NCI-H82 treated with DMSO at 0.1 percent for 48 hours (cell line): ENCODE results near the gene PCNX3.
A peak's percentile ranks its signal among the peaks of the same experiment; 100 is the strongest.
"Not testable (repeated sequence)": the region's sequence is repeated elsewhere in the genome, so short reads cannot be mapped to it uniquely, and the experiment has no call there.

ENCODE experiments used
- DNase-seq: peaks from one replicate; lab custom pipeline; 2025; ENCODE audit not compliant: unreplicated experiment; lab: John Stamatoyannopoulos, UW

Gene PCNX3

GRCh38 chr11:65639228-65639597, 23.6 kb downstream of the PCNX3 start:
- not testable (repeated sequence) for DNase-seq

GRCh38 chr11:65639623-65640482, 24.3 kb downstream of the PCNX3 start:
- no peak for DNase-seq

GRCh38 chr11:65640483-65641296, 25.1 kb downstream of the PCNX3 start:
- no peak for DNase-seq

GRCh38 chr11:65641297-65642013, 25.9 kb downstream of the PCNX3 start:
- peak; percentile 13 for DNase-seq

- peak; percentile 30 for DNase-seq
Observed at GRCh38 chr11:65642014-65642671, 26.6 kb downstream of the PCNX3 start.

- no peak for DNase-seq
Observed at GRCh38 chr11:65643971-65644370, 28.4 kb downstream of the PCNX3 start.

GRCh38 chr11:65644837-65645236, 29.3 kb downstream of the PCNX3 start:
- no peak for DNase-seq

- DNase-seq, result no peak
Observed at GRCh38 chr11:65645710-65646109, 30.1 kb downstream of the PCNX3 start.

- no peak for DNase-seq
Observed at GRCh38 chr11:65646288-65646957, 30.8 kb downstream of the PCNX3 start.

GRCh38 chr11:65646958-65647701, 31.6 kb downstream of the PCNX3 start:
- DNase-seq, result no peak

GRCh38 chr11:65648997-65649493, 33.5 kb downstream of the PCNX3 start:
- DNase-seq, result no peak

GRCh38 chr11:65649656-65650546, 34.3 kb downstream of the PCNX3 start:
- DNase-seq, result no peak

- DNase-seq, result no peak
Observed at GRCh38 chr11:65650547-65651338, 35.2 kb downstream of the PCNX3 start.

- DNase-seq, result no peak
Observed at GRCh38 chr11:65651339-65651588, 35.7 kb downstream of the PCNX3 start.

- no peak for DNase-seq
Observed at GRCh38 chr11:65651589-65652510, 36.3 kb downstream of the PCNX3 start.

GRCh38 chr11:65652511-65653228, 37.1 kb downstream of the PCNX3 start:
- peak; percentile 58 for DNase-seq
